Endodermal cell (in vitro differentiated cells): ENCODE data around the gene PTPRN2. TPM values are rescaled to one million over a fixed set of nuclear protein-coding genes. Genes with fewer than 3 reads are reported as not detected.

Experiments
- DNase-seq: peaks from one replicate; pipeline ENCODE4 v3.0.0-alpha.2; 2017
- H3K27ac ChIP-seq: 2 replicates; pipeline ENCODE4 v1.5.1; 2013; ENCODE audit warnings: mild to moderate bottlenecking, low read depth, low read length, moderate library complexity
- H3K27me3 ChIP-seq: 2 replicates; pipeline ENCODE4 v1.6.1; 2013; ENCODE audit warnings: mild to moderate bottlenecking, low read length, moderate library complexity; ENCODE audit not compliant: insufficient read depth, control insufficient read depth, poor library complexity, severe bottlenecking
- H3K36me3 ChIP-seq: 2 replicates; pipeline ENCODE4 v1.7.0; 2013; ENCODE audit warnings: mild to moderate bottlenecking, low read length, moderate library complexity; ENCODE audit not compliant: control insufficient read depth, insufficient read depth
- H3K4me1 ChIP-seq: one replicate; pipeline ENCODE4 v1.7.0; 2013; ENCODE audit warnings: low read length; ENCODE audit not compliant: control insufficient read depth, insufficient read depth
- H3K4me3 ChIP-seq: 2 replicates; pipeline ENCODE4 v1.5.1; 2013; ENCODE audit warnings: mild to moderate bottlenecking, low read length, moderate library complexity
- H3K9ac ChIP-seq: 2 replicates; pipeline ENCODE4 v1.6.1; 2013; ENCODE audit warnings: mild to moderate bottlenecking, low read length, moderate library complexity; ENCODE audit not compliant: poor library complexity, severe bottlenecking; ENCODE audit errors: extremely low read depth
- H3K9me3 ChIP-seq: 2 replicates; pipeline ENCODE4 v1.6.1; 2013; ENCODE audit warnings: mild to moderate bottlenecking, low read length, moderate library complexity; ENCODE audit not compliant: control insufficient read depth
- H3K27ac Mint-ChIP-seq: 2 replicates; pipeline ENCODE4 v1.8.0; 2020; ENCODE audit warnings: mixed read lengths
- H3K27me3 Mint-ChIP-seq: 2 replicates; pipeline ENCODE4 v1.8.0; 2021; ENCODE audit warnings: mild to moderate bottlenecking, mixed read lengths; ENCODE audit not compliant: insufficient read depth
- H3K36me3 Mint-ChIP-seq: 2 replicates; pipeline ENCODE4 v1.8.0; 2020; ENCODE audit warnings: low read depth, mixed read lengths
- H3K4me1 Mint-ChIP-seq: 2 replicates; pipeline ENCODE4 v1.8.0; 2020; ENCODE audit warnings: mixed read lengths
- H3K4me3 Mint-ChIP-seq: 2 replicates; pipeline ENCODE4 v1.8.0; 2020; ENCODE audit warnings: mild to moderate bottlenecking, moderate library complexity, mixed read lengths
- H3K9me3 Mint-ChIP-seq: 2 replicates; pipeline ENCODE4 v1.8.0; 2020; ENCODE audit warnings: mild to moderate bottlenecking, mixed read lengths
- CTCF ChIP-seq: fragments of 200-600 bp; sonication (generic); conservative IDR thresholded peaks from 2 replicates; pipeline ENCODE4 v1.5.0; 2021; ENCODE audit warnings: antibody characterized with exemption, mild to moderate bottlenecking
- WGBS, 2 experiments: methylation state at CpG; one replicate each; pipeline versions ENCODE4 v1.1.5 to v1.1.7; 2013; ENCODE audit warnings: missing lambda C conversion rate in 2 of 2, mixed read lengths in 1 of 2; ENCODE audit not compliant: insufficient coverage in 1 of 2, insufficient read length in 1 of 2; 5-methylcytosine and 5-hydroxymethylcytosine counted together
- total RNA-seq, 2 donors: library from RNA; stranded (reverse); fragmentation: NEBNext Ultra II Directional in 1 of 2; extraction: Animal tissue kit (Norgen Biotek cat#: 25700) in 1 of 2; gene quantifications; 2 replicates in 1 of 2; 3 replicates in 1 of 2; pipeline ENCODE4 v1.2.1, GENCODE V29; 2021

Gene PTPRN2
- total RNA-seq, 2 donors from 2014 or later, result 0.69 to 1.2 TPM

DNA sequence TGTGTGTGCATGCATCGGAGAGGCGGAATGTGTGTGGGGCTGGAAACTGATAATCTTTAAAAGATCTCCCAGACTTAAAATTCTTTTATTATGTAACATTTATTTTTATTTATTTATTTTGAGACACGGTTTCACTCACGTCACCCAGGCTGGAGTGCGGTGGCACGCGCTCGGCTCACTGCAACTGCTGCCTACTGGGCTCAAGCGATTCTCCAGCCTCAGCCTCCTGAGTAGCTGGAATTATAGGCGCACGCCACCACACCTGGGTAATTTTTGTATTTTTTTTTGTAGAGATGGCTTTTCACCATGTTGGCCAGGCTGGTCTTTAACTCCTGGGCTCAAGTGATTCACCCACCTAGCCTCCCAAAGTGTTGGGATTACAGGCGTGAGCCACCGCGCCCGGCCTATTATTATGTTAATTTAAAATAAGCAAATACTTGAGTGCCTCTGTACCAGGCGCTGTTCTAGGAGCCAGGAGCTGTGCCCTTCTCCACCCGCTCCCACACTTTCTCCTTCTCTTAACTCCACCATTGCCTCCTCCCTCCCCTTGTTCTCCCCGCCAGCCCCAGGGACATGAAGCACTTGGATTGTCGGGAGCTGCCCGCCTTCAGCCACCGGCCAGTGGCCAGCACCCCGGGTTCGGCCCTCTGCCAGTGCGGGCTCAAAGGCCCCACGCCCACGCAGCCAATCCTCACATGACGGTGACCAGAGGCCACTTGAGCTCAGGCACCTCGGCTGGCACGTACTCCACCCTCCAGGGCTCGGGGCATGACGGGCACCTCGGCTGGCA lies 1087.3 kb downstream of the PTPRN2 start:
- no peaks in the 10 kb centered on the region for H3K36me3 ChIP-seq
- no peaks in the 10 kb centered on the region for H3K4me1 ChIP-seq
- Mint-ChIP-seq H3K4me1 (no peaks in the 10 kb centered on the region), H3K36me3 (no peaks in the 10 kb centered on the region), H3K9me3 (peaks cover 1% of the 10 kb centered on the region), H3K27me3 (peaks cover 38% of the 10 kb centered on the region), H3K27ac (no peak overlapping the region), H3K4me3 (no peak overlapping the region)
- TF ChIP-seq CTCF, result no peak
- peaks cover 49% of the 10 kb centered on the region for H3K9me3 ChIP-seq
- H3K9ac ChIP-seq, result no peak overlapping the region
- 92% methylated on average over 11 to 30 of the region's 32 CpGs for WGBS, 2 experiments
- H3K27ac ChIP-seq, result no peak overlapping the region
- H3K27me3 ChIP-seq, result no peaks in the 10 kb centered on the region
- DNase-seq, result peak; percentile 46
- H3K4me3 ChIP-seq, result no peak overlapping the region

- no peak overlapping the region for H3K27ac Mint-ChIP-seq
- no peak for DNase-seq
- no peaks in the 10 kb centered on the region for H3K36me3 Mint-ChIP-seq
- WGBS, 2 experiments, result 88 to 100% methylated on average over 4 to 9 of the region's 9 CpGs
- no peak overlapping the region for H3K27ac ChIP-seq
- H3K36me3 ChIP-seq, result no peaks in the 10 kb centered on the region
- no peaks in the 10 kb centered on the region for H3K9me3 Mint-ChIP-seq
- H3K4me1 ChIP-seq, result no peaks in the 10 kb centered on the region
- peaks cover 40% of the 10 kb centered on the region for H3K27me3 Mint-ChIP-seq
- H3K27me3 ChIP-seq, result no peaks in the 10 kb centered on the region
- TF ChIP-seq CTCF, result no peak
- H3K9me3 ChIP-seq, result peaks cover 49% of the 10 kb centered on the region
- no peak overlapping the region for H3K4me3 ChIP-seq
- no peak overlapping the region for H3K4me3 Mint-ChIP-seq
- H3K4me1 Mint-ChIP-seq, result no peaks in the 10 kb centered on the region
- no peak overlapping the region for H3K9ac ChIP-seq
These were observed 1087.8 kb downstream of the PTPRN2 start for GRCh38 chr7:157499835-157500153.

- H3K27ac ChIP-seq, result no peak overlapping the region
- Mint-ChIP-seq H3K27ac (no peak overlapping the region), H3K4me3 (no peak overlapping the region), H3K4me1 (no peaks in the 10 kb centered on the region), H3K27me3 (peaks cover 38% of the 10 kb centered on the region), H3K9me3 (no peaks in the 10 kb centered on the region), H3K36me3 (no peaks in the 10 kb centered on the region)
- TF ChIP-seq CTCF, result no peak
- 79 to 80% methylated on average over 25 to 27 of the region's 27 CpGs for WGBS, 2 experiments
- no peaks in the 10 kb centered on the region for H3K27me3 ChIP-seq
- H3K9me3 ChIP-seq, result peaks cover 49% of the 10 kb centered on the region
- H3K4me3 ChIP-seq, result no peak overlapping the region
- no peaks in the 10 kb centered on the region for H3K36me3 ChIP-seq
- DNase-seq, result peak; percentile 44
- H3K4me1 ChIP-seq, result no peaks in the 10 kb centered on the region
- H3K9ac ChIP-seq, result no peak overlapping the region
These were observed 1088.3 kb downstream of the PTPRN2 start for GRCh38 chr7:157499121-157499834.
